GM13976 (cell line): ENCODE results near the gene TSPAN3.

Experiments used
- DNase-seq: peaks from one replicate; pipeline ENCODE4 v3.0.0; 2012; ENCODE audit warnings: low spot score
- CTCF ChIP-seq: IDR thresholded peaks from 2 replicates; pipeline ENCODE4 v1.5.1; 2012; ENCODE audit warnings: borderline replicate concordance, mild to moderate bottlenecking; ENCODE audit not compliant: insufficient read depth; ENCODE audit errors: extremely low read depth, missing control alignments, control extremely low read depth
- in situ Hi-C: fragments of 300-500 bp; cut with MboI; formaldehyde crosslinking; loops from one replicate; pipeline ENCODE4 v1.12.0; 2022; ENCODE audit warnings: low sequenced_read_pairs, mixed read lengths, inconsistent platforms; ENCODE audit not compliant: unreplicated experiment

Gene TSPAN3

DNA sequence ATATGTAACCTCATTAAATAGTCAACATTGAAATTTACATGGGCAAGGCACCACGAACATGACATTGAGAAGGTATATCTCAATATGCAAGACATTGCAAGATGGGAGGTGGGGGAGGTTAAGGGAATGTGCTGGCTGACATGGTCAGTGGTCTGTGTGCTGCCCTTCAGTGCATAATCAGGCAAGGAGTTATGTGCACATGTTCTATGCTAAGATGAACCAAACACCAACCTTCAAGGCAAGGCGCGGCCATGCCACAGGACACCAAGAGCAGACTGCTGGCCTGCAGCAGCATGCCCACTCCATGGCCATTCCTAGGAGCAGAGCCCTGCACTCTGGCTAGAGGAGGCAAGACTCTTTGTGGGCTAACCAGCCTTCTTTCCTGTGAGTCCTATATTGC lies 40.9 kb upstream of the TSPAN3 start:
- no peak for DNase-seq
- in situ Hi-C loops = loop anchor here (10.0 kb wide), 1 partner anchor 433 kb away; no protein-coding TSS in a partner anchor
- no peak for TF ChIP-seq CTCF

GRCh38 chr15:77107531-77108355 lies 36.8 kb upstream of the TSPAN3 start:
- DNase-seq = peak; percentile 64
- peak; percentile 75 for TF ChIP-seq CTCF
- in situ Hi-C loops = no loop called here

DNA sequence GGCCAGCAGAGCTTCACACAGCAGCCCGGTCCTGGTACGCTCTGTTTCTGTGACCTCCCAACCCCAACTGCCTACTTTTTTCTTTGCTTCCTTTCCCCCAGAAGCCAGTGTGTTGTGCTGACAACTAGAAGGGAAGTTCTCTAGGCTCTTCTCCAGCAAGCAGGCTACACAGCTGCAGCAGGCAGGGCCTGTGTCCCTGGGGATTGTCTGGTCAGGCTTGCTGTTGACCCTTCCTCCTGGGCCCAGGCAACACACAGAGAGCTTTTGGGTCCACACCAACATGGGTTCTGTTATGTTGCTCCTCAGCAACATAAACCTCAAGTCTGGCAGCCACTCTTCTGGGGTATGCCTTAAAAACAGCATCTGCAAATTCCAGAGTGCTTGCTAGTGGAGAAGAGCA lies 36.2 kb upstream of the TSPAN3 start:
- no peak for DNase-seq
- in situ Hi-C loops = no loop called here

GRCh38 chr15:77104155-77104554 lies 33.2 kb upstream of the TSPAN3 start:
- in situ Hi-C loops = no loop called here
- no peak for TF ChIP-seq CTCF
- DNase-seq = no peak

More for the DNA sequence above, 36.2 kb upstream of the TSPAN3 start:
- TF ChIP-seq CTCF = no peak

DNA sequence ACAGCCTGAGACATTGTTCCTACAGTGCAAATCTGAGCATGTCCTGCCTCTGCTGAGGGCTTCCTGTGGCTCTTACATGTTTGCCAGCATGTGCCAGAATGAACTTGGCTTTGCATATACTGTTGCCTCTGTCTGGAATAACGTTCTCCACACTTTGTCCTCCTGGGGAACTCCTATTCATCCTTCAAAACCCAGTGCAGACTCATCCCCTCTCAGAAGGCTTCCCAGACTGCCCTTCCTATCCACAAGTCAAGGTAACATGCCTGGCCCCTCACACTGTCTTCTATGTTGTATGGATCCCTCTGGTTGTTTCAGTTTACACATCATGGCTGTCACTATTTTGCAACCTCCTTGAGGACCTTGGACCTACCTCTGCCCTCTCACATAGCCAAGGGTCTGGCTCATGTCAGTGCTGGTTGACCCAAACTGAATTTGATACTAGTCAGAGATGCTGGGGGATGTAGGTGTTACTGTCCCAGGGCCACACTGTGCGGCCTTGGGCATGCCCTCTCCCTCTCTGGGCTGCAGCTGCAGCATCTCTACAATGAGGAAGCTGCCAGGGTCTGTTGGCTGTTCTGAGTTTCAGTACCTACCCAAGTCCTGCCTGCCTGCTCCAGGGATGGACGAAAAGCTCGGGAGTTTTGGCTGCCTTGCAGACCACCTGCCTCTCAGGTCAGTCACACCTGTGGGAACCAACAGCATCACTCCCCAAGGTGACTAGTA lies 29.0 kb upstream of the TSPAN3 start:
- TF ChIP-seq CTCF = no peak
- in situ Hi-C loops = no loop called here
- DNase-seq = no peak

- in situ Hi-C loops = no loop called here
- TF ChIP-seq CTCF = no peak
- no peak for DNase-seq
Observed at GRCh38 chr15:77098572-77098971, 27.7 kb upstream of the TSPAN3 start.
